ENCODE results near the gene TBRG4. TPM values are rescaled to one million over a fixed set of nuclear protein-coding genes. Genes with fewer than 3 reads are reported as not detected.

TBRG4 gene
- total RNA-seq, 1 experiment from 2014 or later = 127 TPM

- no peak overlapping the region for H3K23ac ChIP-seq (ENCODE audit: insufficient read length, low read depth, low read length)
- Mint-ChIP-seq H3K27me3 (ENCODE audit: low read depth) (no peaks in the 10 kb centered on the region), H3K27ac (no peak overlapping the region; a peak in 1 of 7 replicates), H3K9me3 (no peaks in the 10 kb centered on the region), H3K4me3 (no peak overlapping the region), H3K36me3 (ENCODE audit: insufficient read depth in 1 of 3, low read depth in 3 of 3) (no peaks in the 10 kb centered on the region; a peak in 1 of 7 replicates), H3K4me1 (no peaks in the 10 kb centered on the region)
- no peak overlapping the region for H2AFZ ChIP-seq (ENCODE audit: low read length)
- no peak overlapping the region for H3K9ac ChIP-seq (ENCODE audit: extremely low read depth, insufficient read length, low read length)
- no CpG with 5 or more reads among the region's 5 CpGs for whole genome bisulfite sequencing (ENCODE audit: extremely low coverage, insufficient read length, low lambda C conversion rate)
- H2BK20ac ChIP-seq (ENCODE audit: low read depth, low read length, poor library complexity, severe bottlenecking) = no peak overlapping the region
- peaks cover 1% of the 10 kb centered on the region; the same call in 1 of the 2 replicates for H3K79me2 ChIP-seq (ENCODE audit: insufficient read depth, low read length)
- no peak overlapping the region for H4K5ac ChIP-seq (ENCODE audit: insufficient read length, low read depth, low read length)
- H3K18ac ChIP-seq (ENCODE audit: insufficient read length, low read depth, low read length) = no peak overlapping the region
- H3K9me3 ChIP-seq (ENCODE audit: control insufficient read depth, low read depth, low read length) = no peaks in the 10 kb centered on the region
- H4K8ac ChIP-seq (replicated peaks; ENCODE audit: insufficient read length, low read depth, low read length) = no peak overlapping the region
- H2BK12ac ChIP-seq (ENCODE audit: insufficient read length, low read depth, low read length) = no peak overlapping the region
- no peak overlapping the region for H3K56ac ChIP-seq (ENCODE audit: insufficient read length, low read depth, low read length)
- H3T11ph ChIP-seq (ENCODE audit: low read length) = no peak overlapping the region
- no peak overlapping the region for H3K14ac ChIP-seq (ENCODE audit: insufficient read depth, low read length)
- TF ChIP-seq CTCF (conservative IDR thresholded peaks at IDR 0.05) = no peak
- H4K20me1 ChIP-seq (ENCODE audit: control insufficient read depth, insufficient read depth, insufficient read length) = no peaks in the 10 kb centered on the region
- no peak overlapping the region for H2BK5ac ChIP-seq (ENCODE audit: insufficient read length, low read length)
- no peaks in the 10 kb centered on the region for H3K23me2 ChIP-seq (ENCODE audit: insufficient read length, low read depth, low read length, poor library complexity, severe bottlenecking)
- no peak overlapping the region for H2AK5ac ChIP-seq (ENCODE audit: insufficient read length, low read length)
- no peak overlapping the region for H3K27ac ChIP-seq (ENCODE audit: insufficient read length, low read depth, low read length)
- H3K4me2 ChIP-seq (ENCODE audit: insufficient read depth, insufficient read length, low read length) = no peak overlapping the region
- H3K4ac ChIP-seq (ENCODE audit: low read depth, low read length) = no peak overlapping the region
- no peaks in the 10 kb centered on the region for H3K4me1 ChIP-seq (ENCODE audit: insufficient read depth, low read length)
- H4K91ac ChIP-seq (ENCODE audit: insufficient read length, low read depth, low read length) = no peak overlapping the region
- H3K27me3 ChIP-seq (ENCODE audit: insufficient read depth, low read length) = no peaks in the 10 kb centered on the region
- no peak overlapping the region for H2BK120ac ChIP-seq (ENCODE audit: low read depth, low read length, poor library complexity, severe bottlenecking)
- no peak overlapping the region for H2BK15ac ChIP-seq (ENCODE audit: low read depth, low read length)
- H3K79me1 ChIP-seq (ENCODE audit: insufficient read depth, low read depth, low read length, poor library complexity, severe bottlenecking) = no peaks in the 10 kb centered on the region
- no peak for DNase-seq
Measured at GRCh38 chr7:45055016-45055415, 56.5 kb downstream of the TBRG4 start.

All from H9 (cell line).